ENCODE data around the gene PSPC1.

GRCh38 chr13:19772306-19772705 lies 10.4 kb downstream of the PSPC1 start:
- TF ChIP-seq CTCF (IDR thresholded peaks at IDR 0.05; ENCODE audit: insufficient read depth, low read depth, low read length), result no peak
- TF ChIP-seq EZH2 (IDR thresholded peaks at IDR 0.05; ENCODE audit: insufficient read depth, low read length), result no peak
